Heart left ventricle (tissue), 13 donors: ENCODE data around the gene SEC14L5.

Experiments used
- CTCF ChIP-seq, 12 donors: fragments of 200-600 bp; sonication (generic) in 4 of 12; IDR thresholded peaks; one replicate each; pipeline versions ENCODE4 v1.5.0 to v1.8.0; 2018 to 2022; ENCODE audit warnings: antibody characterized with exemption in 12 of 12, mild to moderate bottlenecking in 5 of 12
- POLR2A ChIP-seq, 2 donors: fragments of 450-650 bp; IDR thresholded peaks; one replicate each; pipeline ENCODE4 v1.6.1; 2017; ENCODE audit warnings: antibody characterized with exemption in 2 of 2, mild to moderate bottlenecking in 2 of 2, moderate library complexity in 2 of 2
- donor health status: ischemic (EF 13 %, LVEDD 7.1; RV severe dilation, severe dysfunction).
- donor health status: DM: no; HTN: yes; CAD: no.
- donor health status: DM: no; HTN: no; CAD: no.
- donor health status: ischemic (EF 25% LVEDD 6.9; RV normal size, moderate dysfunction).
- donor health status: ischemic (EF 25% LVEDD 5.7; RV mildly dilated, moderate dysfunction).
- donor health status: ischemic (EF 35%, LVEDD 5.7; RV mildly dilated, moderate dysfunction).
- donor health status: nonischemic (EF 11% LVEDD 7.7; RV severe dilation, severe dysfunction).
- donor health status: DM: yes; HTN: yes; CAD: no.
- donor health status: PGD.
- donor health status: ischemic (EF 29% LVEDD 5.4; RV normal size, mild dysfunction).
- donor health status: nonischemic (EF 23%, LVEDD 6.1; RV moderate dilation, normal function).

GRCh38 chr16:4946917-4947316 lies 11.2 kb upstream of the SEC14L5 start:
- TF ChIP-seq CTCF (IDR thresholded peaks at IDR 0.05) = no peak
- TF ChIP-seq POLR2A (IDR thresholded peaks at IDR 0.05) = no peak
